Measurements from ENCODE around the gene TBL1X. TPM values are rescaled to one million over a fixed set of nuclear protein-coding genes. Genes with fewer than 3 reads are reported as not detected.

TBL1X gene
- total RNA-seq, 4 donors from 2014 or later = 25.3 to 54.1 (median 38.2) TPM

DNA sequence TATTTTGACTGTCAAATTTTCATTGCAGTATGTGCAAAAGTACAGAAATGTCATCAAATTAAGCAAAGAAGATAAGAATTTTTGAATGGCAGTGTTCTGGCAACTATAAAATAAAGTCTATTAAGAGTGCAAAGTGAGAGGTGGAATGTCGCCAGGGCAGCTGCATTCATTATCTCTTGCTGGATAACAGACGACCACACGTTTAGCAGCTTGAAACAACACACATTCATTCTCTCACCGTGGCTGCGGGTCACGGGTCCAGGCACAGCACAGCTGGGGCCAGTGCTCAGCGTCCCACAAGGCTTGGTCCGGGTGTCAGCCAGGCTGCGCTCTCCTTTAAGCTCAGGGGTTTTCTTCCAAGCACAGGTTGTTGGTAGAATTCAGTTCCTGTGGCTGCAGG is 186.9 kb downstream of the TBL1X start:
- Histone ChIP-seq H3K9me3 (no peaks in the 10 kb centered on the region), H3K4me1 (peaks cover 16 to 56% (median 52%) of the 10 kb centered on the region in 4 donors), H3K4me3 (no peak overlapping the region), H3K36me3 (no peaks in the 10 kb centered on the region), H3K27ac (replicated peaks in 1 of 4) (no peak overlapping the region), H3K27me3 (no peaks in the 10 kb centered on the region)
- no peak for DNase-seq (ENCODE audit: extremely low spot score)
- intact Hi-C loops (cut with DNase I) = no loop called here
- 50% methylated on average over 7 of the region's 9 CpGs for WGBS
- TF ChIP-seq EP300 (IDR thresholded peaks at IDR 0.05) (no peak), POLR2AphosphoS5 (IDR thresholded peaks at IDR 0.05) (no peak), POLR2A (IDR thresholded peaks at IDR 0.05; ENCODE audit: low read depth) (no peak)
- TF ChIP-seq, protein P1, sequence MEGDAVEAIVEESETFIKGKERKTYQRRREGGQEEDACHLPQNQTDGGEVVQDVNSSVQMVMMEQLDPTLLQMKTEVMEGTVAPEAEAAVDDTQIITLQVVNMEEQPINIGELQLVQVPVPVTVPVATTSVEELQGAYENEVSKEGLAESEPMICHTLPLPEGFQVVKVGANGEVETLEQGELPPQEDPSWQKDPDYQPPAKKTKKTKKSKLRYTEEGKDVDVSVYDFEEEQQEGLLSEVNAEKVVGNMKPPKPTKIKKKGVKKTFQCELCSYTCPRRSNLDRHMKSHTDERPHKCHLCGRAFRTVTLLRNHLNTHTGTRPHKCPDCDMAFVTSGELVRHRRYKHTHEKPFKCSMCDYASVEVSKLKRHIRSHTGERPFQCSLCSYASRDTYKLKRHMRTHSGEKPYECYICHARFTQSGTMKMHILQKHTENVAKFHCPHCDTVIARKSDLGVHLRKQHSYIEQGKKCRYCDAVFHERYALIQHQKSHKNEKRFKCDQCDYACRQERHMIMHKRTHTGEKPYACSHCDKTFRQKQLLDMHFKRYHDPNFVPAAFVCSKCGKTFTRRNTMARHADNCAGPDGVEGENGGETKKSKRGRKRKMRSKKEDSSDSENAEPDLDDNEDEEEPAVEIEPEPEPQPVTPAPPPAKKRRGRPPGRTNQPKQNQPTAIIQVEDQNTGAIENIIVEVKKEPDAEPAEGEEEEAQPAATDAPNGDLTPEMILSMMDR (IDR thresholded peaks at IDR 0.05) = no peak

GRCh38 chrX:9654929-9655328 is 190.1 kb downstream of the TBL1X start:
- no peak for TF ChIP-seq EP300 (IDR thresholded peaks at IDR 0.05)
- no peak for TF ChIP-seq POLR2A (IDR thresholded peaks at IDR 0.05; ENCODE audit: low read depth)
- TF ChIP-seq, protein P1 (IDR thresholded peaks at IDR 0.05) = no peak
- TF ChIP-seq POLR2AphosphoS5 (IDR thresholded peaks at IDR 0.05) = no peak
- no peaks in the 10 kb centered on the region for H3K36me3 ChIP-seq
- intact Hi-C loops (cut with DNase I) = no loop called here
- no peaks in the 10 kb centered on the region for H3K9me3 ChIP-seq
- H3K27me3 ChIP-seq = peaks cover 0 to 3% (median 0%) of the 10 kb centered on the region in 4 donors
- no peak for DNase-seq (ENCODE audit: extremely low spot score)
- peak overlapping the region in 2 of 4 donors; percentile 56 to 57 for H3K27ac ChIP-seq (replicated peaks in 1 of 4)
- WGBS = 90% methylated on average over 13 of the region's 13 CpGs
- peaks cover 3 to 53% (median 40%) of the 10 kb centered on the region in 4 donors for H3K4me1 ChIP-seq
- no peak overlapping the region for H3K4me3 ChIP-seq

DNA sequence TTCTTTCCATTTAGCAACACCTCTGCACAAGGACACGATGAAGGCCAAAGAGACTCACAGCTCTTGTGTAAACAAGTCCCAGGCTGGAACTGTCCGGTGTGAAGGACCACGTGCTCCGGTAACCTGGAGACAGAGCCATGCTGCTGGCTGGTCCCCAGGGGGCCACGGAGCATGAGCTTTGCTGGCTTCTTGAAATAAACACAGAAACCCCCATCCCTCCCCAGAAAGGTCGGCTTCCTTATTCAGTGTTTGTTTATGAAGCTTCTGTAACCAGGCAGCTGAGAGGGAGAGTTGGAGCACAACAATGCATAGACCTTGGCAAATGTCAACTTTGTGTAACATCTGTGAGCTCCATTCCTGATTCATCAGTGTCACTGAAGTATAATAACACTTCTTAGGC is 191.4 kb downstream of the TBL1X start:
- peak overlapping the region; percentile 56 to 71 (median 58) for H3K27ac ChIP-seq (replicated peaks in 1 of 4)
- intact Hi-C loops (cut with DNase I) = no loop called here

DNA sequence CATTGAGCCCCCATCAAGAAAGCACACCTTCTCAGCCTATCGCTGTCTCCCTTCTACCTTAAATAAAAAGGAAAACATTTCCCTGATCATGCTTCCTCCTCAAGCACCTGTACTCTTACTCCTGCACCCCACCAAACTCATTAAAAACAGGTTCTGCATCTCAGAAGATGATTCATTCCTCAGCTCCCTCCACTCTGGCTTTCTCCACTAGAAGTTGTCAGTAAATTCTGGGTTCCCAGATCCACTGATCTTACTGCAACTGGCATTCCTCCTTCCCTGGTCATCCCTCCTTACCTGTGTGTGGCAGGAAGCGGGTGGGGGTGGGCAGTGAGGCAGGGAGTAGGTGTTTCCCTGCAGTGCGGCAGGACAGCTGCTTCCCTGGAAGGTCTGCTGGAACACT is 192.0 kb downstream of the TBL1X start:
- TF ChIP-seq, protein P1 (IDR thresholded peaks at IDR 0.05) = no peak
- TF ChIP-seq EP300 (IDR thresholded peaks at IDR 0.05) (no peak), POLR2AphosphoS5 (IDR thresholded peaks at IDR 0.05) (no peak), POLR2A (IDR thresholded peaks at IDR 0.05; ENCODE audit: low read depth) (no peak)
- H3K4me1 ChIP-seq = peaks cover 3 to 42% (median 32%) of the 10 kb centered on the region in 4 donors
- no peak overlapping the region for H3K4me3 ChIP-seq
- peak overlapping the region; percentile 56 to 71 (median 58) for H3K27ac ChIP-seq (replicated peaks in 1 of 4)
- no peaks in the 10 kb centered on the region for H3K36me3 ChIP-seq
- DNase-seq (ENCODE audit: extremely low spot score) = no peak
- WGBS = 46% methylated on average over 3 of the region's 3 CpGs
- no peaks in the 10 kb centered on the region for H3K9me3 ChIP-seq
- H3K27me3 ChIP-seq = peaks cover 0 to 3% (median 0%) of the 10 kb centered on the region in 4 donors
- intact Hi-C loops (cut with DNase I) = no loop called here

More for the DNA sequence above, 191.4 kb downstream of the TBL1X start:
- 72% methylated on average over 3 of the region's 6 CpGs for WGBS
- Histone ChIP-seq H3K36me3 (no peaks in the 10 kb centered on the region), H3K27me3 (peaks cover 0 to 3% (median 0%) of the 10 kb centered on the region in 4 donors), H3K9me3 (no peaks in the 10 kb centered on the region), H3K4me1 (peaks cover 3 to 43% (median 36%) of the 10 kb centered on the region in 4 donors), H3K4me3 (no peak overlapping the region)
- TF ChIP-seq POLR2AphosphoS5 (IDR thresholded peaks at IDR 0.05) = peak; percentile 48 to 62
- TF ChIP-seq, protein P1 (IDR thresholded peaks at IDR 0.05) = no peak
- DNase-seq (ENCODE audit: extremely low spot score) = no peak

All from esophagus muscularis mucosa (tissue), 4 donors.